Endometrial microvascular endothelial cells (primary cell): ENCODE results near the gene MRPS24. TPM values are rescaled to one million over a fixed set of nuclear protein-coding genes. Genes with fewer than 3 reads are reported as not detected.

Source experiments
- in situ Hi-C: cut with HindIII; loops from 2 replicates; pipeline ENCODE4 v1.10.0; 2017; ENCODE audit warnings: low sequenced_read_pairs, low pct_unique_long_range_greater_than_20kb; ENCODE audit errors: inconsistent ontology term
- total RNA-seq: library from RNA; depleted of rRNA; stranded (reverse); fragments of >200 nt; gene quantifications from one replicate; pipeline ENCODE4 v1.2.3, GENCODE V29; 2015; ENCODE audit errors: inconsistent ontology term

MRPS24 gene
- total RNA-seq, 1 donor from 2014 or later, result 155 TPM

DNA sequence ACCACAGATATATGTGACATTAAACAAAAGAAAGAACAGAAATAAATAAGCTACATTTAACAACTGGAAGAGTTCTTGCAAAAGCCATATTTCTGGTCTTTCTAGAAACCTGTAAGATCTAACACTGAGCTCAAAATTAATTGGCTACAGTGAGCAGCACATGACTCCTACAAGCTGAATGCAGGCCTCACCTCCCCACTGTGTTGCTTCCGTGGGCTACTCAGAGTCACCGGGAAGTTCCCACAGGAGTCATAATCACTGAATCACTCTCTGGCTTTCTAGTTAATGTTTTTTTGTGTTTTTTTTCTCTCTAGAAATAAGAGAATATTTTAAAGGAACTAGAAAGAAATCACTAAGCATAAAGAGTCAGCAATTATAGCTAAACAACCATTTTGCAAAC, 10.2 kb upstream of the MRPS24 start:
- in situ Hi-C loops, result no loop called here

DNA sequence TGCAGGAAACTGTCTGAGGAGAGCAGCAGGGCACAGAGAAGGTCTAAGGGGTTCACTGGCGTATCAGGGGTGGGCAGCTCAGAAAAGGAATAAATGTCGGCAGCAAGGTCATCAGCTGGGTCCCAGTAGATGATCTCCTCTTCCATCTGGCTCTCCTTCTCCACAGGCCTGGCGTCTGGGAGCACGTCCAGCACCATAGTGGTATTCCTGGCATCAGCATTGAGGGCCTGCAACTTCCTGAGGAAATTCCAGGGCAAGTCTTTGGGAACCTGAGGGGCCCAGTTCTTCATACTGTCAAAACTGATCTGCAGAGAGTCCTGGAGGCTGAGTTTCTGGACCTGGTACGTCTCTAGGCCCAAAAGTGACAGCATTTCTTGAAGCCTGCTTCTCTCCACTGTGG, 9.6 kb upstream of the MRPS24 start:
- in situ Hi-C loops, result no loop called here

DNA sequence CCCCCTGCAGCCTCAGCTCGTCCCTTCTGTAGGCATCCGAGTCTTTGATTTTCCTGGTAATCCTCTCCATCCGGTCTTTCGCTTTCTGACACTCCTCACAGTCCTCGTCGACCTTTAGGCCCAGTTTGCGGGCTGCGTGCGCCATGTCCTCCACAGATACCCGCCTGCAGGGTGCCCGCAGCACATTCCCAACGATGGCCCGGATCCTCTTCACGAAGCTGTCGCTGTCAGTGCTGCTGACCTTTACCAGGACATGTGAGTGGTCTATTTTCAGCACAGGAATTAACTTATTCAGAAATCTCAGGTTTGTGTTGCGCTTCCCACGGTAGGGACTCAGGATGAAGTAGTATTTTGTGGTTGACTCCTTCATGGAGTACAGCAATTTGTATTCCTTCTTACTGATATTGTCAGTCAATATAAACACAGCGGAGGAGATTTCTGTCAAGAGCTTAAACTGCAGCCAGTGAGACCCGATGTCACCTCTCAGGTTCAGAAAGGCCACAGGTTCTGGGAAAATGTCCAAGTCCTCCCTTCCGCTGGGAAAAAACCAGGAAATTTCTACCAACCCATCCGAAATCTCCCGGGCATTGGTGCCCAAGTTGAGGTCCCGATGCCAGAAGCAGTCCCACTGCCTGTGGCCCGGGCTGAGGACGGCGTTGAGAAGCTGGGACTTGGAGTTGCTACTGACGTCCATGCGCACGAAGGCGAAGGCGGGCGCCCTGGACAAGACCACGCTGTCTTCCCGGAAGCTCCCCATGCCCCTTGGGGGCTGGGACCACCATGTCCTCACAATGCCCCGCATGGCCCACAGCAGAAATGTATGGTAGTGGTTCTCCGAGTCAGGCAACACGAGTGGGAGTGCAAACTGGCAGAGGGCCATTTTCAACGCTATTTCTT, 8.9 kb upstream of the MRPS24 start:
- in situ Hi-C loops, result no loop called here

DNA sequence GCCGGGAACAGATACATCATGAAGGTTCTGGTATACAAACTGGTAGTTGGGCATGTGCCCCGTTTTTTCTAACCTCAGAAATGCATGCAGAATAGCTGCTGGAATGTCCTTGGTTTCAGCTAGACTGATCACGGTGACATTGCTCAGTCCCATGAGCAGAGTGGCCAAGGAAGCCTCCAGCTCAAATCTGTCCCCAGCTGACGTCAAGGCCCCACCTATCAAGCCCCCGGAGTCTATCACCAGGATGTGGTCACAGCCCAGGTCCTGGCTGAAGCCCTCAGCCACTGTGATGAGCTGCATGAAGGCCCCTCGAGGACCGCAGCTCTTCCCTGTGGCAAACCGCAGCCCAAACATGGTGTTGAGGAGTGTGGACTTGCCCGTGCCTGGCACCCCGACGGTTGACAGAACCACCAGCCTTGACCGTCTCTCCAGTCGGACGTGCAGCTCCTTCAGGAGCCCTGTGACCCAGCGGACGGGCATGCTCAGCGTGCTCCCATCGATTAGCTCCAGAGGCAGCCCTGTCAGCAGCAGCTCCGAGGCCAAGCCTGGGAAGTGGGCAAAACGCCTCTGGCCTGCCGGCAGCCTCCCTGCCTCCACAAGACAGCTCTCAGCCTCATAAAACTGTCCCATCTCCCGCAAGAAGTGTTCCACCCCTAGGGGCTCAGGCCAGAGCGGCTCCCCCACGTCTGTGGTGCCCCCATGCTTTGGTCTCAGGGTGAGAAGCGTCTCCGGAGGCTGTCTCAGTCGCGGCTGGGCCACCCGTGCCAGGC, 7.8 kb upstream of the MRPS24 start:
- in situ Hi-C loops, result no loop called here

DNA sequence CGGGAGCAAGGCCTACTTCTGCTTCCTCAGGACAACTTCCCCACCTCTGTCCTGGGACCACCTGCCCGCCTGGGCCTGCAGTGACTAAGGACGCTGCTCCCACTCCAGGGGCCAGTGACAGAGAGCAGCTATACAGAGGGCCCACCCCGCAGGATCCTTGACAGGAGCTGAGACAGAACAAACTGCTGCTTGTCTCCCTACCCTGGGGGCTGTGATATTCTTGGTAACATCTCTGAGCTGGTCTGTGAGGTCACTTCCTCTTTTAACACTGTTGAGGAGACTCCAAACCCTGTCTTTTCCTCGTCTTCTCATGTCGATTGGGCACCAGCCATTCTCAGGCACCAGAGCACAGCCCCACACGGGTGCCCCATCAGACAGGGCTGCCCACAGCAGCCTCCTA, 6.9 kb upstream of the MRPS24 start:
- in situ Hi-C loops, result no loop called here

DNA sequence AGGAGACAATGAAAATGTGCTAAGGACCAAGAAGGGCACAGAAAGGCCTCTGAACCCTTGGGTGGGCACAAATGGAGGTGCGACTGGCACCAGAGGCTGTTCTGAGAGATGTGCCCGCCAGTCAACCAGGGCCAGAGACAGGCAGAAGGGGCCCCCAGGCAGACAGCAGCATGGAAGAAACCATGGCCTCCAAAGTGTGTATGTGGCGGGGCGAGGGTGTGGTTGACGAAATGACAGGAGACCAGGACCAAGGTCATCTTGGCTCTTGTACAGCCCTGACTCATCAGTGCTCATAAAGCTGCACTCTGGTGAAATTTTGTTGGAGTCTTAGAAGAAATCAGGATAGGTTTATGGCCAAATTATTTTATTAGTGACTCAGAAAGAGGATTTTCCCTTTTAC, 4.0 kb upstream of the MRPS24 start:
- in situ Hi-C loops, result no loop called here

DNA sequence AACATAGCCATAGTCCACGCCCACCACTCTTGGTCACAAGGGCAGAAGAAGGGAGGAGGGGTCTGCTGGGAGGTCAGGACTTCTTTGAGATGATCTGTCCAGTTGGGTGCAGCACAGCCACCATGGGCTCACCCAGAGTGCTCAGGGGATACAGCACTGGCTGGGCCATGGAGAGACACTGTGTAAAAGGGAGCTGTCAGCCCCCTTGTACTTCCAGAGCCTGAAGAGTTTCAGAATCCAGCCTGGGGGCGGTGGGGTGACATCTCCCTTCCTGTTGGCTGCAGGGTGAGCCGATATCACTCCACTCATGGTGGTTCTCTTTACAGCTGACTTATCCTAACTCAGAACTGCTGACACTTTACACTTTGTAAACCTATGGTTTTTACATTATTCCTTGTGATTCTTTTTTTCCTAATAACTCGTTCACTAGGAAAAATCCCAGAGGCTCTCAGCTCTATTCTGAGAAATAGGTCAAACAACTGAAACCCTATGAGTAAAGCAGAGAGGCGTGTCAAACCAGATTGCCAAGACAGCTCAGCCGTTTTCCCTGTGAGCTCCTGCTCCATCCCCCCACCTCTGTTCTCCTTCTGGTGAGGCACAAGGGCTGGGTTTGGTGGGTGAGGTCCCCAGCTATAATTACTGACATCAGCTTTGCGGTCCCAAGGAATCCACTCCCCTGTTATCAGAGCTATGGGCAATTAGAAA, 3.2 kb upstream of the MRPS24 start:
- in situ Hi-C loops, result no loop called here

DNA sequence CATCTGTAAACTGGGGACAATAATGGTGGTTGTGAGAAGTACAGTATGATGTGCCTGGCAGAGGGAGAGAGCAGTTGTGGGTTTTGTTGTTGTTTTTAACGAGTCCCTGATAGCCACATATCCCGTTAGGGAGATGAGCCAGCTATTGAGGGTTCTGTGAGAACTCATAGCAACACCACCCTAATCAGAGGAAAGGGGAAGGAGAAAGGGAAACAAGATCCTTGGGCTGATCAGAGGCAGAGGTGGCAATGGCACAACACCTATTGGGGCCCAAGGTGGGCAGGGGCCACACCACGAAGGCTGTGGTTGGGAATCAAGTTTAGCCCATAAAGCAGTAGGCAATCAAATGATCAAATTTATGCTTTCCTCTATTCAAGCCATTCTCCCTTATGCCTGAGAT, 1.7 kb upstream of the MRPS24 start:
- in situ Hi-C loops, result no loop called here

DNA sequence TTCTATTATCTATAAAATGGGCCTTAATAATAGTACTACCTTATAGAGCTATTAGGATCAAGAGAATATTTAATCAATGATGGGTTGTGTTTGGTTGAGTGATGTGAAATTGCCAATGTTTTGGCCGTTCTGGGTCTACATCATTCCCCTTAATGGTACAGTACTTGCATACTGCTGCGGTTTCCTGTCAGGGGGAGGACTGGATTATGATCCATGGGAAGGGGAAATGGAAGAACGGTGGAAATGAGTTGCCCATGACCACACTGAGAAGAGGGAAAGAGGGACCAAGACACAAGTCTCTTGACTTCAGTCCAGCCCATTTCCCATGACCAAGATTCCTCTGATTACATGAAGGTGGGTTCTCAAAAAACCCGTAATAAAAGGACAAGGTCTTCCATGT, 999 bp upstream of the MRPS24 start:
- in situ Hi-C loops, result no loop called here

DNA sequence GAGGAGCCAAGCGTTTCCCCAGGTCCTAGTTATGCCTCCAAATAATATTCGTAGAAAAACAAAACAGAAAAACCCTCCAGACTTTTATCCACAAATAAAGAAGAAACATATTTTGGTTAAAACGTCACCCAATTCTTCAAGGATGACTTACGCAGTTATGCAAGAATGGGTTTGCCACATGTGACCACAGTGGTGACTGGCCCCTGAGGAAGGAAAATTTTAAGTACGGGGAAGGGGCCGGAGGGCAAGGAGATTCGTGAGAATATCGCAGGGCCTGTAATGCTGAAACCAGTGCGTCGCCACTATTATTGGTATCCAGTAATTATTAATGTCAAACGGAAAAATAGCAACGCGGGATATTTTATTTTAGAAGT, 537 bp upstream of the MRPS24 start:
- in situ Hi-C loops, result no loop called here

DNA sequence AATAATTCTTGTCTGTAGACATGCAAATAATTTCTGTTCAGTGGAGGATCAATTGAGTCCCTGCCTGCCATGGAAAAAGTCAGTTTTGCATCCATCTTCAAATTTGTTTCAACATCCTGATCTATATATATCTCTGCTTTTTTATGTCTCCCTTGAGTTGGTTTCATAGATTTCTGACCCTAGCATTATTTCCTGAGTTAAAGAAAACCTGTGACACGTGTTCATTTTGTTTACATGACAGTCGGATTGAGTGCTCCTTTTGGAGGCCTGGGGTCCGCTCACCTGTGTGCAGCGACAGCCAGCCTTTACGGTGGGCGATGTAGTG, 674 bp downstream of the MRPS24 start:
- in situ Hi-C loops, result no loop called here

DNA sequence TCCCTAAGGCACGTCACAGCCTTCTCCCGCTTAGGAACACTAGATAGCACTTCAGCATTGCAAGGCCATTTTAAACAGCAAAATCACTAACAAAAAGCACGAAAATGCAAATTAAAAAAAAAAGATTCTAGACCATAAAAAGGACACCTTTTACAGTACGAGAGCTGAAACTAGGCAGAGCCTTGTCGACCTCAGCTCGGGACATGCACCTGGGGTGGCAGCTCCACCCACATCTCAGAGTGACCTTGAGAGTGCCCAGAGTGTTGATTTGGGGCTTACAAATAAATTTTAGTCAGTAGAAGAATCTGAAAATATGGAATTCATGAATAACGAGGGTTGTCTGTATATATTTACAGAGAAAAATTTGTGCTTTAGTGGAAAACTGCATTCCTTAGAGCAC, 1.1 kb downstream of the MRPS24 start:
- in situ Hi-C loops, result no loop called here

DNA sequence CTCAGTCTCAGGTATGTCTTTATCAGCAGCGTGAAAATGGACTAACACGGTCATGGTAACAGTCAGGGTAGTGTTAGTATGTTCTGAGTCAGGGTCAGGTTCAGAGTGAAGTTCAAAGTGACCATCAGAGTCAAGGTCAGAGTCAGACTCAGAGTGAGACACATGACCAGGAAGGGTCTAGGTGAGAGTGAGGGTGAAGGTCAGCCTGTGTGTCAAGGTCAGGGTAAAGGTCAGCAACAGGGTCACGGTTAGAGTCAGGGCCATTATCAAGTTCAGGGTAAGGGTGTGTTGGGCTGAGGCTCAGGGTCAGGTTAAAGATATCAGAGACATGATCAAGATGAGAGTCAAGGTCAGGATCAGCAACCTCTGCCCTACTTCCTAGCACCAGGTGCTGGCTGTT, 4.0 kb downstream of the MRPS24 start:
- in situ Hi-C loops, result no loop called here

DNA sequence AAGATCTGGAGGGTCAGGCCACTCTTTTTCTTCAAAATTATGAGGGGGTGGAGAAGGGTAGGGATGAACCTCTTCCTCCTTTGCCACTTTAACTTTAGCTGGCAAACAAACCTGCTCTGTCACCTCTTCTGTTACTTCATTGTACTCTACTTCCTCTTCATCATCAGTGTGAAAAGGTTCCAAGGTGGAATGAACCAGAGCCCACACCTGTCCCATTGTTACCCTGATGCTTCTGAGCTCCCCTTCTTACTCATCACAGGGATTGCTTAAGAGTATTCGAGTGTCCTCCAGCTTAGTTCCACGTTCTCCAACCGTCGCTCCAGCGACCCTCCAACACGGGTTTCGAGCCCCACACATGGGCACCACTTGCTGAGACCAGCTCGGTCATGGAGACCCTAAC, 5.2 kb downstream of the MRPS24 start:
- in situ Hi-C loops, result no loop called here

DNA sequence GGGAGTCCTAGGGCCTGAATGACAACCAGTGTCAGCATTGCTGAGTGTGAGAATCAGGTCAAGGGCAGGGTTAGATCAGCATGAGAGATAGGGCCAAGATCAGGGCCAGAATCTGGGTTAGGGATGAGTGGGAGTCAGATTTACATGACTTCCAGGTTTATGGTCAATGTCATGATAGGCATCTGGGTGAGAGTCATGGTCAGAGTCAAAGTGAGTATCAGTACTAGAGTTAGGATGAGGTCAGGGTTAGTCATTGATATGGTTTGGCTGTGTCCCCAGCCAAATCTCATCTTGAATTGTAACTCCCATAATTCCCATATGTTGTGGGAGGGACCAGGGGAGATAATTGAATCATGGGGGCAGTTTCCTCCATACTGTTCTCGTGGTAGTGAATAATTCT, 12.3 kb downstream of the MRPS24 start:
- in situ Hi-C loops, result no loop called here

DNA sequence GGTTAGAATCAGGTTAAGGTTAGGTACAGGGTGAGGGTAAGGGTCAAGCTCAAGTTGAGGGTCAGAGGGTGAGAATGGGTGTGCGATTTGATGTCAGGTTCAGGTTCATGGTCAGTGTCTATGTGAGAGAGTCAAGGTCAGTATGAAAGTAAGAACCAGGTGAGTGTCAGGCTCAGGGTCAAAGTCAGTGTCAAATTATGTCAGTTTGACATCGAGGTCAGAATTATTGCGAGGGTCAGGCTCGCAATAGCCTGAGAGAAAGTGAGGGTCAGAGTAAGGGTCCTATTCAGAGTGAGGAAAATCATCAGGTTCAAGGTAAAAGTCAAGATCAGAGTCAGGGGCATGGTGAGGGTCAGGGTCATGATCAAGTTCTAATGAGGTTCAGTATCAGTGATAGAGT, 13.0 kb downstream of the MRPS24 start:
- in situ Hi-C loops, result no loop called here

DNA sequence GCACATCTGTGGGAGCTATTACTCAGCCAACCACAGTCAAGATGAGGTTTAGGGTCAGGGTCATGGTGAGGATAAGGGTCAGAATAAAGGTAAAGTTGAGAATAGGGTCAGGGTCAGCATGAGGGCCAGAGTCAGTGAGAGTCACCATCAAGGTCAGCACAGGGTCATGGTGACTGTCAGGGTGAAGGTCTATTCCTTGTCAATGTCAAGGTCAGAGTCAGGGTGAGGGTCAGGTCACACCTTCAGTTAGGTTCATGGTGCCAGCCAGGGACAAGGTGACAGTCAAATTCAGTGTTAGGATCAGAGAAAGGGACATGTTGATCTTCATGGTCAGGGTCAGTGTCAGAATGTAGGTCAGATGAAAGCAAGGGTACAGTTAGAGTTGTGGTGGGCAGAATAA, 14.1 kb downstream of the MRPS24 start:
- in situ Hi-C loops, result no loop called here

DNA sequence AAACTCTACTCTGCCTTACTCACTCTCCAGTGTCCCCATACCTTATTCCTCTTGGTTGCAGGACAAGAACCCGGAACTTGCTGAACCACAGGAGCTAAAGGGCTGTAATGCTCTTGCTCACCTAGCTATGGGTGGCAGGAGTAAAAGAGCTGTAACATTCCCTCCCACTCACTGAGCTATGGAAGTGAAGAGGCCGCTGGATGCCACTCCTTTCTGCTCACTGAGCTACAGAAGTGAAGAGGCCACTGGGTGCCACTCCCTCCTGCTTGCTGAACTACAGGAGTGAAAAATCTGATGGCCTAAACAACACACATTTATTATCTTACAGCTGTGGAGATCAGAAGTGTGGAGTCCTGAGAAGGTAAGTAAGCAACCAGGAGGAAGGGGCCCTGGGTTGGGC, 17.5 kb downstream of the MRPS24 start:
- in situ Hi-C loops, result no loop called here

DNA sequence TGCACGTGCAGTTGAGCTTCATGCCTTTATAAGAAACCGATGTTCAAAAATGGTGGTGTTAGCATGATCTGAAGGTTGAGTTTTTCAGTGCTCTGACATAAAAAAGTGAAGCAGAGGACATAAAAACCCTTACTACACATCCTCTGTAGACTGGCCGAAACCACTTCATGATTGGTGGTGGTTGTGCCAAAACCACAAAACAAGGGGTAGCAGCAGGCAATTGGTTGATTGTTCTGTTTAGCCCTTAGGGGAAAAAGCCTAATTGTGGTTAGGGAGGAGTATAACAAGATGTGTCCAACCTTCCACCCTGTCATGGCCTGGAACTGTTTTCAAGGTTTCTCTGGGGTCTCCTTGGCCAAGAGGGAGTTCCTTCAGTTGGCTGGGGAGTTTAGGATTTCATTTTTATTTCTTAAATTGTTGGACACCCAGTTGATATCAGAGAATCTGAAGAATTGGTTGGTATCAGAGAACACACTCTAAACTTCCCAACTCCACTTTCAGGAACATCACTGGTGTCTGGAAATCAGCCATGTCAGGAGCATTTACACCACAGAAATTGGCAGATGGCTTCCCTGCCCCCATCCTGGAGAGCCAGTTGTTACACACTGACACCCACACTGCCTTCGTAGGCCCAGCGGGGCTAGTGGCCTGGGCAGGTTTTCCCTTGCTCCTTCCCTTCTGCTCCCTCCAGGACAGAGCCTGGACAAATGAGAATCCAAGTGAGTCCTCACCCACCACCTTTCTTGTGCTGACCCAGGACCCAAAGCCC, 18.8 kb downstream of the MRPS24 start:
- in situ Hi-C loops, result no loop called here
